SU-DHL-6 (cell line): Measurements from ENCODE around the gene BIVM.

Source experiments
- H2AFZ ChIP-seq: fragments of 200-600 bp; sonication (generic); 2 replicates; pipeline ENCODE4 v1.6.1; 2014; ENCODE audit warnings: low read depth, mild to moderate bottlenecking, moderate library complexity, mixed read lengths, antibody characterized with exemption, low read length; ENCODE audit not compliant: severe bottlenecking
- H3F3A ChIP-seq: fragments of 200-600 bp; shearing (Covaris generic); 2 replicates; pipeline ENCODE4 v1.6.0; 2016; ENCODE audit warnings: antibody characterized with exemption, mild to moderate bottlenecking; ENCODE audit not compliant: insufficient read depth
- H3K27ac ChIP-seq: fragments of 200-600 bp; sonication (generic); 2 replicates; pipeline ENCODE4 v1.5.1; 2016; ENCODE audit warnings: low read depth, mild to moderate bottlenecking, low read length, moderate library complexity, mixed read lengths
- H3K27me3 ChIP-seq: fragments of 200-600 bp; sonication (generic), shearing (Covaris generic); 2 replicates; pipeline ENCODE4 v1.6.0; 2014; ENCODE audit warnings: mild to moderate bottlenecking, low read length
- H3K36me3 ChIP-seq: fragments of 200-600 bp; sonication (generic); 2 replicates; pipeline ENCODE4 v1.6.1; 2014; ENCODE audit warnings: mild to moderate bottlenecking, low read length, mixed read lengths
- H3K4me2 ChIP-seq: fragments of 300-600, 200-600 bp; shearing (Covaris generic), sonication (generic); 2 replicates; pipeline ENCODE4 v1.6.0; 2014; ENCODE audit warnings: low read length, low read depth, mild to moderate bottlenecking; ENCODE audit not compliant: poor library complexity, severe bottlenecking
- H3K4me3 ChIP-seq: fragments of 200-600 bp; sonication (generic); 2 replicates; pipeline ENCODE4 v1.5.1; 2014; ENCODE audit warnings: antibody characterized with exemption, low read length, mild to moderate bottlenecking, mixed read lengths; ENCODE audit not compliant: insufficient read depth, poor library complexity, severe bottlenecking
- H3K79me2 ChIP-seq: fragments of 200-600 bp; sonication (generic); 2 replicates; pipeline ENCODE4 v1.6.1; 2014; ENCODE audit warnings: mild to moderate bottlenecking, low read length, moderate library complexity; ENCODE audit not compliant: insufficient read depth
- H3K9ac ChIP-seq: fragments of 200-600 bp; sonication (generic); 2 replicates; pipeline ENCODE4 v1.7.0; 2014; ENCODE audit warnings: mild to moderate bottlenecking, low read length
- H3K9me2 ChIP-seq: fragments of 200-600 bp; sonication (generic); replicated peaks from 2 replicates; pipeline ENCODE4 v1.6.1; 2014; ENCODE audit warnings: low read length; ENCODE audit not compliant: insufficient read depth
- H3K9me3 ChIP-seq: fragments of 200-600 bp; sonication (generic); 2 replicates; pipeline ENCODE4 v1.6.1; 2014; ENCODE audit warnings: low read length, mixed read lengths; ENCODE audit not compliant: insufficient read depth
- H4K20me1 ChIP-seq: fragments of 200-600 bp; sonication (generic); 2 replicates; pipeline ENCODE4 v1.6.1; 2014; ENCODE audit warnings: low read depth, mild to moderate bottlenecking, antibody characterized with exemption, low read length, moderate library complexity, mixed read lengths
- CTCF ChIP-seq: fragments of 200-600 bp; sonication (generic); IDR thresholded peaks from one replicate; pipeline ENCODE4 v1.5.1; 2017; ENCODE audit warnings: antibody characterized with exemption, mild to moderate bottlenecking, low read length, moderate library complexity; ENCODE audit not compliant: insufficient read depth, poor library complexity, severe bottlenecking
- EZH2phosphoT487 ChIP-seq: fragments of 200-600 bp; sonication (generic), shearing (Covaris generic); conservative IDR thresholded peaks from 2 replicates; pipeline ENCODE4 v1.6.1; 2018; ENCODE audit warnings: mild to moderate bottlenecking, antibody characterized with exemption, low read length, moderate library complexity, mixed read lengths

BIVM gene

DNA sequence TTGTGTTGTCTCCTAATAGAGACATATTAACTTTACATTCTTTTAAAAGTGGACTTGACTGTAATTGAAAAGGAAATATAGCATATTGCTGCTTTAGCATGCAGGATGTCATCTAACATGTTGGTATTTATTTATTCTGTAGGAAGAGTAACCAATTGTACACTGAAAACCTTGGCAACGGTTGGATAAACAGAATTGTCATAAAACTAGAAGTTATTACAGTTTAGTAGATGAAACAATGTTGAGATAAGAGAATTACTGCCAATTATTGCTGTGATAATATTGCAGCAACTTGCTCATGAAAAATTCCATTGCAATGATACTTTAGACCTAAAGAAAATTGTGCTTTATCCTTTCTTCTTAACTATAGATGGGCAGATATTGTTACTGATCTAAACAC is 39.4 kb downstream of the BIVM start:
- Histone ChIP-seq H3K27ac (no peak overlapping the region), H3K9me3 (no peaks in the 10 kb centered on the region), H3K36me3 (no peaks in the 10 kb centered on the region), H3K4me2 (no peak overlapping the region), H3K79me2 (no peaks in the 10 kb centered on the region), H3K9ac (no peak overlapping the region), H4K20me1 (no peaks in the 10 kb centered on the region), H3K4me3 (no peak overlapping the region), H3F3A (no peaks in the 10 kb centered on the region), H3K27me3 (no peaks in the 10 kb centered on the region), H3K9me2 (no peaks in the 10 kb centered on the region), H2AFZ (no peak overlapping the region)
- no peak for TF ChIP-seq CTCF
- no peak for TF ChIP-seq EZH2phosphoT487

DNA sequence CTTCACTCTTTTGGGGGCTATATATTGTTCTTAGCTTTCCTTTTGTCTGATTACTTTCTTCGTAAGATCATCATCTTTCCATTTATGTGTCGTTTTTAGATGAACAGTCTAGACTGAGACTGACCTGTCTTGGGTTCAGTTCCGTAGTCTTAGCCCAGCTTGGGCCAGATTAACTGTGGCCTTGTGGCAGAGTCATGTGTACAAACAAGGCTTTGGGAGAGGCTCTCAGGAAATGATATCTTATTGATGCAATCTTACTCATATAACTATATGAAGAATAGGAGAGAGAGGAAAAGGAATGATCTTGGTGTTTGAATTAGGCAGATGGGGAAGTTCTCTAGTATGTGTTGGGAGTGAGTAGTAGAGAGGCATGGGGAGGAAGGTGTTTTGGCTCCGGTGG is 40.1 kb downstream of the BIVM start:
- H3K9me3 ChIP-seq, result no peaks in the 10 kb centered on the region
- TF ChIP-seq CTCF (no peak), EZH2phosphoT487 (no peak)
- no peak overlapping the region for H3K4me2 ChIP-seq
- no peaks in the 10 kb centered on the region for H3F3A ChIP-seq
- no peaks in the 10 kb centered on the region for H3K79me2 ChIP-seq
- H3K9me2 ChIP-seq, result no peaks in the 10 kb centered on the region
- H4K20me1 ChIP-seq, result no peaks in the 10 kb centered on the region
- H3K36me3 ChIP-seq, result no peaks in the 10 kb centered on the region
- no peak overlapping the region for H3K9ac ChIP-seq
- H3K27ac ChIP-seq, result no peak overlapping the region
- H3K27me3 ChIP-seq, result no peaks in the 10 kb centered on the region
- no peak overlapping the region for H3K4me3 ChIP-seq
- no peak overlapping the region for H2AFZ ChIP-seq

DNA sequence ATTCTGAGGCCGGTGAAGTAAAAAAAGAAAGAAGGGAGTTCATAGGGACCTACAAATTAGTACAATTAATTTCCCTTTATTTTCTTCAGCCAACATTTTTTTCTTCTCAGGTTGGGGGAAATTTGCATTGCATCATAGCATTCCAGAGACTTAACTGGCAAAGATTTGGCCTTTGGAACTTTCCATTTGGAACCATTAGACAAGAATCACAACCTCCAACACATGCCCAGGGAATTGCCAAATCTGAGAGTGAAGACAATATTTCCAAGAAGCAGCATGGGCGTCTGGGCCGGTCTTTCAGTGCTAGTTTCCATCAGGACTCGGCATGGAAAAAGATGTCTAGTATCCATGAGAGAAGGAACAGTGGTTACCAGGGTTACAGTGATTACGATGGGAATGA is 40.5 kb downstream of the BIVM start:
- Histone ChIP-seq H3K36me3 (no peaks in the 10 kb centered on the region), H3K4me3 (no peak overlapping the region), H3K9ac (no peak overlapping the region), H3K4me2 (no peak overlapping the region), H4K20me1 (no peaks in the 10 kb centered on the region), H3K79me2 (0 out of 2 replicates have a peak, but pooled peaks cover under 1% of the 10 kb centered on the region), H3F3A (no peaks in the 10 kb centered on the region), H3K9me2 (no peaks in the 10 kb centered on the region), H2AFZ (no peak overlapping the region), H3K9me3 (no peaks in the 10 kb centered on the region), H3K27me3 (no peaks in the 10 kb centered on the region), H3K27ac (no peak overlapping the region)
- TF ChIP-seq EZH2phosphoT487 (no peak), CTCF (no peak)
